GM21576 (cell line): ENCODE data around the gene SLC7A5.
"Not testable (repeated sequence)": the region's sequence is repeated elsewhere in the genome, so short reads cannot be mapped to it uniquely, and the experiment has no call there.

ENCODE experiments used
- ATAC-seq: cut with Tn5 transposase; IDR thresholded peaks from one replicate; pipeline ENCODE4 v1.9.1; 2021; ENCODE audit warnings: mild to moderate bottlenecking, moderate library complexity; ENCODE audit not compliant: unreplicated experiment

The SLC7A5 gene

GRCh38 chr16:87802670-87803069 lies 66.6 kb downstream of the SLC7A5 start:
- no peak for ATAC-seq

GRCh38 chr16:87801679-87802259 lies 67.5 kb downstream of the SLC7A5 start:
- no peak for ATAC-seq

GRCh38 chr16:87800497-87800896 lies 68.8 kb downstream of the SLC7A5 start:
- no peak for ATAC-seq

GRCh38 chr16:87795336-87795735 lies 74.0 kb downstream of the SLC7A5 start:
- ATAC-seq = no peak

GRCh38 chr16:87794485-87795078 lies 74.7 kb downstream of the SLC7A5 start:
- ATAC-seq = no peak

GRCh38 chr16:87792205-87792565 lies 77.1 kb downstream of the SLC7A5 start:
- no peak for ATAC-seq

GRCh38 chr16:87791295-87792204 lies 77.8 kb downstream of the SLC7A5 start:
- ATAC-seq = no peak

- ATAC-seq = no peak
Observed at GRCh38 chr16:87790292-87791100, 78.8 kb downstream of the SLC7A5 start.

- no peak for ATAC-seq
Observed at GRCh38 chr16:87789437-87790291, 79.6 kb downstream of the SLC7A5 start.

- ATAC-seq = not testable (repeated sequence)
Observed at GRCh38 chr16:87788730-87789436, 80.4 kb downstream of the SLC7A5 start.

- ATAC-seq = not testable (repeated sequence)
Observed at GRCh38 chr16:87787451-87788091, 81.7 kb downstream of the SLC7A5 start.

- no peak for ATAC-seq
Observed at GRCh38 chr16:87784812-87785211, 84.5 kb downstream of the SLC7A5 start.

- ATAC-seq = no peak
Observed at GRCh38 chr16:87782033-87782432, 87.3 kb downstream of the SLC7A5 start.

GRCh38 chr16:87780385-87780989 lies 88.8 kb downstream of the SLC7A5 start:
- no peak for ATAC-seq
